ENCODE results near the gene NIT1.
A peak's percentile ranks its signal among the peaks of the same experiment; 100 is the strongest.

The NIT1 gene

GRCh38 chr1:161080441-161081405, 37.2 kb upstream of the NIT1 start:
- Mint-ChIP-seq H3K4me3 (no peak overlapping the region), H3K9me3 (no peaks in the 10 kb centered on the region), H3K27me3 (no peaks in the 10 kb centered on the region), H3K4me1 (ENCODE audit: low read depth) (peaks cover 4% of the 10 kb centered on the region), H3K36me3 (ENCODE audit: low read depth) (no peaks in the 10 kb centered on the region), H3K27ac (no peak overlapping the region)
- DNase-seq: no peak

GRCh38 chr1:161081519-161081918, 36.4 kb upstream of the NIT1 start:
- Mint-ChIP-seq H3K27ac (no peak overlapping the region), H3K4me1 (ENCODE audit: low read depth) (peaks cover 4% of the 10 kb centered on the region)

GRCh38 chr1:161082483-161082882, 35.4 kb upstream of the NIT1 start:
- no peaks in the 10 kb centered on the region for H3K9me3 Mint-ChIP-seq
- peaks cover 4% of the 10 kb centered on the region for H3K4me1 Mint-ChIP-seq (ENCODE audit: low read depth)
- H3K27ac Mint-ChIP-seq: no peak overlapping the region
- no peaks in the 10 kb centered on the region for H3K27me3 Mint-ChIP-seq
- no peak overlapping the region for H3K4me3 Mint-ChIP-seq
- no peak for DNase-seq
- H3K36me3 Mint-ChIP-seq (ENCODE audit: low read depth): no peaks in the 10 kb centered on the region

More at GRCh38 chr1:161081519-161081918, 36.4 kb upstream of the NIT1 start:
- Mint-ChIP-seq H3K27me3 (no peaks in the 10 kb centered on the region), H3K36me3 (ENCODE audit: low read depth) (no peaks in the 10 kb centered on the region), H3K4me3 (no peak overlapping the region), H3K9me3 (no peaks in the 10 kb centered on the region)
- DNase-seq: no peak

GRCh38 chr1:161082996-161083747, 34.7 kb upstream of the NIT1 start:
- H3K27me3 Mint-ChIP-seq: no peaks in the 10 kb centered on the region
- no peak for DNase-seq
- peaks cover 4% of the 10 kb centered on the region for H3K4me1 Mint-ChIP-seq (ENCODE audit: low read depth)
- no peak overlapping the region for H3K27ac Mint-ChIP-seq
- no peaks in the 10 kb centered on the region for H3K9me3 Mint-ChIP-seq
- no peaks in the 10 kb centered on the region for H3K36me3 Mint-ChIP-seq (ENCODE audit: low read depth)
- no peak overlapping the region for H3K4me3 Mint-ChIP-seq

GRCh38 chr1:161083748-161084596, 33.9 kb upstream of the NIT1 start:
- Mint-ChIP-seq H3K36me3 (ENCODE audit: low read depth) (no peaks in the 10 kb centered on the region), H3K27ac (peak overlapping the region; percentile 11), H3K4me1 (ENCODE audit: low read depth) (peaks cover 4% of the 10 kb centered on the region), H3K9me3 (no peaks in the 10 kb centered on the region), H3K27me3 (no peaks in the 10 kb centered on the region), H3K4me3 (no peak overlapping the region)
- DNase-seq: no peak

- Mint-ChIP-seq H3K9me3 (no peaks in the 10 kb centered on the region), H3K27ac (no peak overlapping the region), H3K4me1 (ENCODE audit: low read depth) (peaks cover 4% of the 10 kb centered on the region), H3K4me3 (no peak overlapping the region), H3K27me3 (no peaks in the 10 kb centered on the region), H3K36me3 (ENCODE audit: low read depth) (no peaks in the 10 kb centered on the region)
- no peak for DNase-seq
These were observed 33.3 kb upstream of the NIT1 start for GRCh38 chr1:161084597-161084988.

GRCh38 chr1:161085165-161085564, 32.7 kb upstream of the NIT1 start:
- Mint-ChIP-seq H3K27ac (no peak overlapping the region), H3K4me3 (no peak overlapping the region), H3K4me1 (ENCODE audit: low read depth) (peaks cover 7% of the 10 kb centered on the region), H3K27me3 (no peaks in the 10 kb centered on the region), H3K9me3 (no peaks in the 10 kb centered on the region), H3K36me3 (ENCODE audit: low read depth) (no peaks in the 10 kb centered on the region)
- no peak for DNase-seq

- no peaks in the 10 kb centered on the region for H3K9me3 Mint-ChIP-seq
- no peak for DNase-seq
- H3K27ac Mint-ChIP-seq: no peak overlapping the region
- no peaks in the 10 kb centered on the region for H3K36me3 Mint-ChIP-seq (ENCODE audit: low read depth)
- H3K27me3 Mint-ChIP-seq: no peaks in the 10 kb centered on the region
- peaks cover 16% of the 10 kb centered on the region for H3K4me1 Mint-ChIP-seq (ENCODE audit: low read depth)
- no peak overlapping the region for H3K4me3 Mint-ChIP-seq
These were observed 31.4 kb upstream of the NIT1 start for GRCh38 chr1:161086457-161086856.

GRCh38 chr1:161088587-161089110, 29.3 kb upstream of the NIT1 start:
- peaks cover 38% of the 10 kb centered on the region for H3K4me1 Mint-ChIP-seq (ENCODE audit: low read depth)
- H3K9me3 Mint-ChIP-seq: no peaks in the 10 kb centered on the region
- no peak overlapping the region for H3K4me3 Mint-ChIP-seq
- H3K27me3 Mint-ChIP-seq: no peaks in the 10 kb centered on the region
- no peak overlapping the region for H3K27ac Mint-ChIP-seq
- no peak for DNase-seq
- H3K36me3 Mint-ChIP-seq (ENCODE audit: low read depth): no peaks in the 10 kb centered on the region

- H3K27ac Mint-ChIP-seq: no peak within 1 kb of the TSS
These were observed 28.5 kb upstream of the NIT1 start, which contains the start of gene NECTIN4 for GRCh38 chr1:161089251-161089924. NECTIN4 (minus strand) TSS chr1:161089558; CDS start chr1:161089296, 262 bp downstream.

GRCh38 chr1:161089938-161090337, 28.0 kb upstream of the NIT1 start:
- Mint-ChIP-seq H3K4me1 (ENCODE audit: low read depth) (peaks cover 46% of the 10 kb centered on the region), H3K27me3 (no peaks in the 10 kb centered on the region), H3K36me3 (ENCODE audit: low read depth) (no peaks in the 10 kb centered on the region), H3K27ac (no peak overlapping the region), H3K9me3 (no peaks in the 10 kb centered on the region), H3K4me3 (no peak overlapping the region)
- no peak for DNase-seq

More at GRCh38 chr1:161089251-161089924, 28.5 kb upstream of the NIT1 start, which contains the start of gene NECTIN4:
- no peaks in the 10 kb centered on the region for H3K9me3 Mint-ChIP-seq
- H3K27me3 Mint-ChIP-seq: no peaks in the 10 kb centered on the region
- DNase-seq: no peak
- no peaks in the 10 kb centered on the region for H3K36me3 Mint-ChIP-seq (ENCODE audit: low read depth)
- H3K4me1 Mint-ChIP-seq (ENCODE audit: low read depth): peaks cover 43% of the 10 kb centered on the region
- H3K4me3 Mint-ChIP-seq: no peak within 1 kb of the TSS

- Mint-ChIP-seq H3K27me3 (no peaks in the 10 kb centered on the region), H3K27ac (no peak overlapping the region), H3K36me3 (ENCODE audit: low read depth) (no peaks in the 10 kb centered on the region), H3K4me3 (no peak overlapping the region), H3K4me1 (ENCODE audit: low read depth) (peaks cover 48% of the 10 kb centered on the region), H3K9me3 (no peaks in the 10 kb centered on the region)
- no peak for DNase-seq
These were observed 27.3 kb upstream of the NIT1 start for GRCh38 chr1:161090617-161091016.

GRCh38 chr1:161091093-161091492, 26.8 kb upstream of the NIT1 start:
- no peak for DNase-seq
- H3K27ac Mint-ChIP-seq: no peak overlapping the region
- no peak overlapping the region for H3K4me3 Mint-ChIP-seq
- H3K4me1 Mint-ChIP-seq (ENCODE audit: low read depth): peaks cover 51% of the 10 kb centered on the region
- no peaks in the 10 kb centered on the region for H3K9me3 Mint-ChIP-seq
- H3K27me3 Mint-ChIP-seq: no peaks in the 10 kb centered on the region
- H3K36me3 Mint-ChIP-seq (ENCODE audit: low read depth): no peaks in the 10 kb centered on the region
